H1 (cell line): ENCODE data around the gene BACE2. TPM values are rescaled to one million over a fixed set of nuclear protein-coding genes. Genes with fewer than 3 reads are reported as not detected.

Experiments used
- CREB1 ChIP-seq: IDR thresholded peaks from 2 replicates; pipeline ENCODE4 v1.6.1; 2012; ENCODE audit warnings: inconsistent platforms
- E2F6 ChIP-seq: IDR thresholded peaks from 2 replicates; pipeline ENCODE4 v1.6.1; 2012; ENCODE audit warnings: inconsistent platforms
- polyA plus RNA-seq, 7 experiments: library from polyadenylated mRNA; depleted of rRNA in 3 of 7; stranded (reverse) in 5 of 7; unstranded in 2 of 7; fragments of >200 nt in 5 of 7; fragments of 200-250 nt in 2 of 7; gene quantifications; 1 replicate in 5 of 7; 2 replicates in 1 of 7; 4 replicates in 1 of 7; pipeline versions ENCODE4 v1.2.1 to v1.2.3, GENCODE V29; 2011 to 2013; ENCODE audit warnings: missing spikeins in 2 of 7, mixed read lengths in 2 of 7
- total RNA-seq: library from RNA; stranded (reverse); fragmentation: NEBNext Ultra II Directional; extraction: Animal tissue kit (Norgen Biotek cat#: 25700); gene quantifications from 2 replicates; pipeline ENCODE4 v1.2.1, GENCODE V29; 2021

The BACE2 gene
- total and polyA plus RNA-seq, 2 of the 8 experiments (the other 6 are each of a cell fraction or from before 2014, with no cell fraction given), result 8.1 to 10.9 TPM

GRCh38 chr21:41148798-41149197 is 19.2 kb upstream of the BACE2 start (continued):
- TF ChIP-seq E2F6, result no peak
- TF ChIP-seq CREB1, result no peak
